Measurements from ENCODE around the gene IZUMO1R. TPM values are rescaled to one million over a fixed set of nuclear protein-coding genes. Genes with fewer than 3 reads are reported as not detected.

Gene IZUMO1R
- total and polyA plus RNA-seq, 4 donors = not detected

- H3K4me3 ChIP-seq (ENCODE audit: low read length in 2 of 2) = no peak overlapping the region
- no peaks in the 10 kb centered on the region for H3K9me3 ChIP-seq (ENCODE audit: control insufficient read depth, low read length)
- intact Hi-C loops (cut with DNase I) = no loop called here
- ATAC-seq (ENCODE audit: low FRiP score) (no peak), DNase-seq (no peak)
- H3K27me3 ChIP-seq (ENCODE audit: control insufficient read depth in 1 of 2, insufficient read depth in 2 of 2, low read length in 1 of 2) = no peaks in the 10 kb centered on the region
- no peaks in the 10 kb centered on the region for H3K4me1 ChIP-seq (ENCODE audit: control insufficient read depth in 1 of 2, insufficient read depth in 2 of 2, low read length in 2 of 2)
- no peaks in the 10 kb centered on the region for H3K36me3 ChIP-seq (ENCODE audit: control insufficient read depth in 1 of 2, insufficient read depth in 2 of 2, low read length in 1 of 2)
- no peak overlapping the region for H3K27ac ChIP-seq (ENCODE audit: low read depth in 1 of 2, low read length in 2 of 2)
Measured at GRCh38 chr11:94283678-94284077, 20.7 kb upstream of the IZUMO1R start.

- no peaks in the 10 kb centered on the region for H3K9me3 ChIP-seq (ENCODE audit: control insufficient read depth, low read length)
- no peak for DNase-seq
- intact Hi-C loops (cut with DNase I) = no loop called here
- no peak overlapping the region for H3K27ac ChIP-seq (ENCODE audit: low read depth in 1 of 2, low read length in 2 of 2)
- no peaks in the 10 kb centered on the region for H3K36me3 ChIP-seq (ENCODE audit: control insufficient read depth in 1 of 2, insufficient read depth in 2 of 2, low read length in 1 of 2)
- 35 to 52% methylated on average over 1 of the region's 1 CpG for WGBS, 2 donors
- no peaks in the 10 kb centered on the region for H3K27me3 ChIP-seq (ENCODE audit: control insufficient read depth in 1 of 2, insufficient read depth in 2 of 2, low read length in 1 of 2)
- H3K4me3 ChIP-seq (ENCODE audit: low read length in 2 of 2) = no peak overlapping the region
- no peak for ATAC-seq (ENCODE audit: low FRiP score)
- no peaks in the 10 kb centered on the region for H3K4me1 ChIP-seq (ENCODE audit: control insufficient read depth in 1 of 2, insufficient read depth in 2 of 2, low read length in 2 of 2)
Measured at GRCh38 chr11:94295534-94295933, 8.8 kb upstream of the IZUMO1R start.

GRCh38 chr11:94297985-94298576 is 6.3 kb upstream of the IZUMO1R start:
- 84 to 87% methylated on average over 5 of the region's 5 CpGs for WGBS, 2 donors
- H3K27ac ChIP-seq (ENCODE audit: low read depth in 1 of 2, low read length in 2 of 2) = no peak overlapping the region
- no peak for DNase-seq

GRCh38 chr11:94302776-94303175 is 1.6 kb upstream of the IZUMO1R start:
- intact Hi-C loops (cut with DNase I) = no loop called here

More at GRCh38 chr11:94297985-94298576, 6.3 kb upstream of the IZUMO1R start:
- no peaks in the 10 kb centered on the region for H3K27me3 ChIP-seq (ENCODE audit: control insufficient read depth in 1 of 2, insufficient read depth in 2 of 2, low read length in 1 of 2)
- intact Hi-C loops (cut with DNase I) = no loop called here
- no peaks in the 10 kb centered on the region for H3K36me3 ChIP-seq (ENCODE audit: control insufficient read depth in 1 of 2, insufficient read depth in 2 of 2, low read length in 1 of 2)
- no peaks in the 10 kb centered on the region for H3K4me1 ChIP-seq (ENCODE audit: control insufficient read depth in 1 of 2, insufficient read depth in 2 of 2, low read length in 2 of 2)
- no peak for ATAC-seq (ENCODE audit: low FRiP score)
- H3K4me3 ChIP-seq (ENCODE audit: low read length in 2 of 2) = no peak overlapping the region
- no peaks in the 10 kb centered on the region for H3K9me3 ChIP-seq (ENCODE audit: control insufficient read depth, low read length)

GRCh38 chr11:94305146-94305545 is 766 bp downstream of the IZUMO1R start:
- Histone ChIP-seq H3K27ac (ENCODE audit: low read depth in 1 of 2, low read length in 2 of 2) (peak overlapping the region in 1 of 2 donors; percentile 62), H3K36me3 (ENCODE audit: control insufficient read depth in 1 of 2, insufficient read depth in 2 of 2, low read length in 1 of 2) (no peaks in the 10 kb centered on the region), H3K4me3 (ENCODE audit: low read length in 2 of 2) (no peak overlapping the region), H3K27me3 (ENCODE audit: control insufficient read depth in 1 of 2, insufficient read depth in 2 of 2, low read length in 1 of 2) (no peaks in the 10 kb centered on the region), H3K4me1 (ENCODE audit: control insufficient read depth in 1 of 2, insufficient read depth in 2 of 2, low read length in 2 of 2) (no peaks in the 10 kb centered on the region), H3K9me3 (ENCODE audit: control insufficient read depth, low read length) (no peaks in the 10 kb centered on the region)
- no peak for ATAC-seq (ENCODE audit: low FRiP score)
- intact Hi-C loops (cut with DNase I) = no loop called here
- WGBS, 2 donors = 7 to 56% methylated on average over 1 of the region's 1 CpG
- no peak for DNase-seq

More at GRCh38 chr11:94302776-94303175, 1.6 kb upstream of the IZUMO1R start:
- no peaks in the 10 kb centered on the region for H3K4me1 ChIP-seq (ENCODE audit: control insufficient read depth in 1 of 2, insufficient read depth in 2 of 2, low read length in 2 of 2)
- H3K4me3 ChIP-seq (ENCODE audit: low read length in 2 of 2) = no peak overlapping the region
- no peaks in the 10 kb centered on the region for H3K9me3 ChIP-seq (ENCODE audit: control insufficient read depth, low read length)
- no peak overlapping the region for H3K27ac ChIP-seq (ENCODE audit: low read depth in 1 of 2, low read length in 2 of 2)
- no peaks in the 10 kb centered on the region for H3K27me3 ChIP-seq (ENCODE audit: control insufficient read depth in 1 of 2, insufficient read depth in 2 of 2, low read length in 1 of 2)
- 55 to 67% methylated on average over 5 of the region's 5 CpGs for WGBS, 2 donors
- no peak for DNase-seq
- H3K36me3 ChIP-seq (ENCODE audit: control insufficient read depth in 1 of 2, insufficient read depth in 2 of 2, low read length in 1 of 2) = no peaks in the 10 kb centered on the region
- ATAC-seq (ENCODE audit: low FRiP score) = no peak

GRCh38 chr11:94307101-94307791 is 2.9 kb downstream of the IZUMO1R start:
- no peak for DNase-seq
- WGBS, 2 donors = 95 to 96% methylated on average over 14 of the region's 14 CpGs
- no peaks in the 10 kb centered on the region for H3K36me3 ChIP-seq (ENCODE audit: control insufficient read depth in 1 of 2, insufficient read depth in 2 of 2, low read length in 1 of 2)
- H3K4me3 ChIP-seq (ENCODE audit: low read length in 2 of 2) = no peak overlapping the region
- intact Hi-C loops (cut with DNase I) = no loop called here
- no peaks in the 10 kb centered on the region for H3K4me1 ChIP-seq (ENCODE audit: control insufficient read depth in 1 of 2, insufficient read depth in 2 of 2, low read length in 2 of 2)
- H3K9me3 ChIP-seq (ENCODE audit: control insufficient read depth, low read length) = no peaks in the 10 kb centered on the region
- H3K27me3 ChIP-seq (ENCODE audit: control insufficient read depth in 1 of 2, insufficient read depth in 2 of 2, low read length in 1 of 2) = no peaks in the 10 kb centered on the region
- no peak overlapping the region for H3K27ac ChIP-seq (ENCODE audit: low read depth in 1 of 2, low read length in 2 of 2)
- ATAC-seq (ENCODE audit: low FRiP score) = no peak

GRCh38 chr11:94308024-94308423 is 3.6 kb downstream of the IZUMO1R start:
- Histone ChIP-seq H3K4me3 (ENCODE audit: low read length in 2 of 2) (no peak overlapping the region), H3K36me3 (ENCODE audit: control insufficient read depth in 1 of 2, insufficient read depth in 2 of 2, low read length in 1 of 2) (no peaks in the 10 kb centered on the region), H3K27ac (ENCODE audit: low read depth in 1 of 2, low read length in 2 of 2) (no peak overlapping the region), H3K9me3 (ENCODE audit: control insufficient read depth, low read length) (no peaks in the 10 kb centered on the region), H3K4me1 (ENCODE audit: control insufficient read depth in 1 of 2, insufficient read depth in 2 of 2, low read length in 2 of 2) (no peaks in the 10 kb centered on the region), H3K27me3 (ENCODE audit: control insufficient read depth in 1 of 2, insufficient read depth in 2 of 2, low read length in 1 of 2) (no peaks in the 10 kb centered on the region)
- intact Hi-C loops (cut with DNase I) = no loop called here
- DNase-seq (no peak), ATAC-seq (ENCODE audit: low FRiP score) (no peak)
- WGBS, 2 donors = 82 to 91% methylated on average over 5 of the region's 5 CpGs

- Histone ChIP-seq H3K4me3 (ENCODE audit: low read length in 2 of 2) (no peak overlapping the region), H3K27me3 (ENCODE audit: control insufficient read depth in 1 of 2, insufficient read depth in 2 of 2, low read length in 1 of 2) (no peaks in the 10 kb centered on the region), H3K4me1 (ENCODE audit: control insufficient read depth in 1 of 2, insufficient read depth in 2 of 2, low read length in 2 of 2) (no peaks in the 10 kb centered on the region), H3K27ac (ENCODE audit: low read depth in 1 of 2, low read length in 2 of 2) (no peak overlapping the region), H3K36me3 (ENCODE audit: control insufficient read depth in 1 of 2, insufficient read depth in 2 of 2, low read length in 1 of 2) (no peaks in the 10 kb centered on the region), H3K9me3 (ENCODE audit: control insufficient read depth, low read length) (no peaks in the 10 kb centered on the region)
- 37 to 41% methylated on average over 1 of the region's 1 CpG for WGBS, 2 donors
- intact Hi-C loops (cut with DNase I) = no loop called here
- no peak for ATAC-seq (ENCODE audit: low FRiP score)
- DNase-seq = no peak
Measured at GRCh38 chr11:94309757-94310156, 5.4 kb downstream of the IZUMO1R start.

- Histone ChIP-seq H3K4me3 (ENCODE audit: low read length in 2 of 2) (no peak overlapping the region), H3K27ac (ENCODE audit: low read depth in 1 of 2, low read length in 2 of 2) (no peak overlapping the region)
Measured at GRCh38 chr11:94310191-94310875, 6.0 kb downstream of the IZUMO1R start.

More at GRCh38 chr11:94310191-94310875, 6.0 kb downstream of the IZUMO1R start:
- 26 to 34% methylated on average over 5 of the region's 5 CpGs for WGBS, 2 donors
- Histone ChIP-seq H3K9me3 (ENCODE audit: control insufficient read depth, low read length) (no peaks in the 10 kb centered on the region), H3K27me3 (ENCODE audit: control insufficient read depth in 1 of 2, insufficient read depth in 2 of 2, low read length in 1 of 2) (no peaks in the 10 kb centered on the region), H3K4me1 (ENCODE audit: control insufficient read depth in 1 of 2, insufficient read depth in 2 of 2, low read length in 2 of 2) (no peaks in the 10 kb centered on the region), H3K36me3 (ENCODE audit: control insufficient read depth in 1 of 2, insufficient read depth in 2 of 2, low read length in 1 of 2) (no peaks in the 10 kb centered on the region)
- intact Hi-C loops (cut with DNase I) = no loop called here
- DNase-seq = no peak
- no peak for ATAC-seq (ENCODE audit: low FRiP score)
